ENCODE results near the gene AP2B1.

GRCh38 chr17:35588196-35588920 is 1.2 kb downstream of the AP2B1 start:
- TF ChIP-seq CTCF (IDR thresholded peaks at IDR 0.05; ENCODE audit: insufficient read depth, low read length, poor library complexity, severe bottlenecking) (no peak), EZH2phosphoT487 (conservative IDR thresholded peaks at IDR 0.05; ENCODE audit: low read length) (no peak)

All from SU-DHL-6 (cell line).